Stimulated activated naive CD4-positive, alpha-beta T cell (primary cell): Measurements from ENCODE around the gene APOB.

Source experiments
- DNase-seq, 6 experiments: peaks; one replicate each; lab custom pipeline; 2025; lab: John Stamatoyannopoulos, UW

APOB gene

GRCh38 chr2:21004181-21004572 is 39.7 kb downstream of the APOB start:
- no peak for DNase-seq

- no peak for DNase-seq
These were observed 40.2 kb downstream of the APOB start for GRCh38 chr2:21003572-21004180.

DNA sequence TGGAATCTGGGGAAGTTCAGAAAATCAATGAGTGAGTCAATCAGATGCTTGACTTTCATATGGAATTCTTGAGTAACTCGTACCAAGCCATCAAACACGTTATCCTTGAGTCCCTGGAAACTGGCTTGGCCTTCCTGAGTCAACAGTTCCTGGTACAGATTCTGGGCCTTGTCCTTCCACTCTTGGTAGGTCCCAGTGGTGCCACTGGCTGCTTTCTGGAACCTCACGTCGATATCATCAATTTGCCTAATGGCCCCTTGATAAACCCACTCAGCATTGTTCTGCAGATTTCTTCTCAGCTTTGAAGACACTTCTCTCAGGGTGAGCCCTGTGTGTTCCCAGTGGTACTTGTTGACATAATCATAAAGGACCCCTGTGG is 41.1 kb downstream of the APOB start:
- DNase-seq = no peak

GRCh38 chr2:21001988-21002813 is 41.7 kb downstream of the APOB start:
- no peak for DNase-seq

GRCh38 chr2:21001225-21001946 is 42.5 kb downstream of the APOB start:
- DNase-seq = no peak

DNA sequence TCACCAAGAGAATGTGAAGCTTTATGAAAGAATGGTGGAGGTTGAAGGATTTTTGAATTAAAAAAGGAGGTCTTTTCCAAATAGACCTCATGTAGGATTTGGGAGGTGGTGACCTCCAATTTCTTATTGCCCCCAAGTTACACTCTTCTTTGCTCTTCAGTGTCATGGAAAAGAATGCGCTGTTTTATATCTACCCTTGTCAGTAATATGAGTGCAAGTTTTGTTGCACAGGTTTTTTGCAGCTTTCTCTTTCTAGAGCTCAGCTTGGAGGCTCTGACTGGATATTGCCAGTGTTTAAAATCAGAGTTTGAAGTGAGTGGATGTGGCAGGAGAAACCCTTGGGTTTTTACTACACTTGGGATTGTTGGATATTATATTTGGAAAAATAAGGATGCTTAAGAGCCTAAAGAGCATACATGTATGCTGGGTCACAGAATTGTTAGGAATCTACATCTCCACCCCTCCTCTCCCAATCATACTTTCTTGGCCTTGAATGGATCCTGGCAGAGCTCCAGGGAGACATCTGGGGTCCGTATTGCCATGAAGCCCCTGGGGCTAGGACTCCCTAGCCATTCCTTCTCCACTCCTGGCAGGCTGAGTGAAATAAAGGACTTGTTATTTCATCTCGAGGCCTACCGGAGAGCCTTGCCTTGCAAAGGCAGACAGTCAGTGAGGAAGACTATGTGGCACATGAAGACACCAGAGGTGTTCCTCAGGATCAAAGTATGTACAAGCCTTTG is 43.8 kb downstream of the APOB start:
- no peak for DNase-seq

GRCh38 chr2:20998972-20999905 is 44.6 kb downstream of the APOB start:
- DNase-seq = no peak

DNA sequence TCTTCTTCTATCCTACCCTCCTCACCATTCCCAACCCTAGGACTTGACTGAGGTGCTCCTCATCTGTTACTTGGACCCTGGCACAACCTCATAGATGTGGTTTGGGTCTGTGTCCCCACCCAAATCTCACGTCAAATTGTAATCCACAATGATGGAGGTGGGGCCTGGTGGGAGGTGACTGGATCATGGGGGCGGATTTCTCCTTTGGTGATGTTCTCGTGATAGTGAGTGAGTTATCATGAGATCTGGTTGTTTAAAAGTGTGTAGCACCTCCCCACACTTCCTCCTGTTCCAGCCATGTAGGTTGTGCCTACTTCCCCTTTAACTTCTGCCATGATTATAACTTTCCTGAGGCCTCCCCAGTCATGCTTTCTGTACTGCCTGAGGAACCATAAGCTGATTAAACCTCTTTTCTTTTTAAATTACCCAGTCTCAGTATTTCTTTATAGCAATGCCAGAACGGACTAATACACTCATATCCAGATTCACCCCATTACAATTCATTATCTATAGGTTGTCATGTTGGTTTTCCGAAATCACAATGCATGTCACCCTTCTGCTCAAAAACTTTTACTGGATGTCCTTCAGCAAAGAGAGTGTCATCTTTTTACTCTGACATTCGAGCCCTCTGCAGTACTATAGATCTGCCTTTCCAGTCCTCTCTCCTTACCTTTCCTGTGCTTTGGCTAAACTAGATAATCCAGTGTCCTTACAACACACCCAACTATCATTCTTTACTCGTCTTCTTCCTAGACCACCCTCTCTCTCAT is 45.7 kb downstream of the APOB start:
- DNase-seq = no peak

DNA sequence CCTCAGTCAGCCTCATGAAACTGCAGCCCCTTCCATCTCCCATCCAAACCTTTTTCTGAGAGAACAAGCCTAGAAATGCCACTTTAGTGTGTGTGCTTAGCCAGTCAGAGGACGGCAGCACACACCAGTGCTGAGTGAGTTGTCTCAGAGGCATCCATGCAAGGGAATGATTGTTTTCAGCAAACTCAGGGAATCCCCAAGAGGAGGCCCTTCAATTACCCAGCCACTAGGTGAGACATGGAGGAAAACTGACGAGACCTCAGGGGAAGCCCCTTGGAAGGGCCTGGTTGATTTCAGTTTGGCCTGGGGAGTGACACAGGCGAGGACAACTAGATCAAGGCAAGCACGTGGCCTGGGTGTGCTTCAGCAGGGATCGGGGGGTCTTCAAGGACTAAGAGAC is 49.7 kb downstream of the APOB start:
- DNase-seq = no peak

- no peak for DNase-seq
These were observed 51.6 kb downstream of the APOB start for GRCh38 chr2:20992201-20992711.

- no peak for DNase-seq
These were observed 53.1 kb downstream of the APOB start for GRCh38 chr2:20990442-20991430.

- no peak for DNase-seq
These were observed 54.5 kb downstream of the APOB start for GRCh38 chr2:20989404-20989803.

DNA sequence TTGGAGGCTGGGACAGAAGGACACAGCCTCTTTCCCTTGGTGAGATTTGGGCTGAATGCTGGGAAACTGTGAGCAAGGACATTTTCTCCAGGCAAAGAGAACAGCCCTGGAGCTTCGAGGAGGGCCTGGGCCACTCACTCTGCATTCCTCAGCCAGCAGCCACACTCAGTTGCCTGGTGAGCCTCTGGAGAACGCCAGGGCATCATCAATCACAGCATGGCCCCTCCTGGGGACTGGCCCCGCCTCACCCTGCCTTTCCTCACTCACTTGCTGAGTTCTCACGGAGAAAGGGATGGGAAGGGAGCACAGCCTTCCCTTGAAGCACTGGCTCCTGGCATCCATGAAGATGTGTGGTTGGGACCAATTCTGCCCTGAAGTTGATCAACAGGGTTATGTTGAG is 55.0 kb downstream of the APOB start:
- no peak for DNase-seq

- no peak for DNase-seq
These were observed 57.6 kb downstream of the APOB start for GRCh38 chr2:20986024-20986939.

GRCh38 chr2:20985062-20985461 is 58.8 kb downstream of the APOB start:
- DNase-seq = no peak

GRCh38 chr2:20984408-20984807 is 59.5 kb downstream of the APOB start:
- no peak for DNase-seq

DNA sequence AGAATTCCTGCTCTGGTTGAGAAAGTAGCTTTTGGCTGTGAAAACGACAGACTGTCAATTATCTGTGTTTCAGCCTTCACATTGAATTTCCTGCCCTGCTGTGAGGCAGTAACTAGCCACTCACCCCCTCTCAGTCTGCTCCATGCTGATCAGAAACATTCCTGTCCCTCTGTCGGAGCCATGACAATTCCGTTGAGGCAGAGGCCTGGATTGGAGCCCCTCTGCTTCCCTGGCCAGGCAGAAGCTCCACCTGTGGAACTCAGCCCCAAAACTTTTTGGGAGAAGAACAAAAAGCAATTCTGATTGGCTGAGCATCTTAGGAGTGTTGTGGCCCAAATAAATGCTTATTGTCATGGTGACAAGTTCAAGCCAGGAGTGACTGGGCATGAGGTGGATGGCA is 60.0 kb downstream of the APOB start:
- DNase-seq = no peak

DNA sequence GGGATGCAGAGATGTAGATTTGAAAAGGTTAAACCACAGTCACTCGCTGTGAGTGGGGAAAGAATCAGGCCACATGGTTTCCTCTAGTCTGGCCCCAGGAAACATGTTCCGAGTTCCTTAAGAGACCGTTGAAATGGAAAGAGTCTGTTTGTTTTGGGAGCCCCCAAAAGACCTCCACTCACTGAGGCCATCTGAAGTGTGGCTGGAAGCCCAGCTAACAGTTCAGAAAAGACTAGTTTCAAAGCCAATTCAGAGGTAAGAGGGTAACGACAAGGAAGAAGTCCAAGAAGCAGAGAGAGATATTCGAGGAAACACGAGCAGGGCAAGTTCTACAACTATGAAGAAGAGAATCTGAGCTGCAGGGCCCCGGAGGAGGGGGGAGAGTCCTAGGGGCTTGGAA is 61.0 kb downstream of the APOB start:
- no peak for DNase-seq
